NCI-H748 (cell line): Measurements from ENCODE around the gene ZBBX.

Experiments
- DNase-seq: peaks from one replicate; lab custom pipeline; 2025; ENCODE audit not compliant: unreplicated experiment; lab: John Stamatoyannopoulos, UW

The ZBBX gene

GRCh38 chr3:167306319-167306718 is 73.8 kb downstream of the ZBBX start:
- DNase-seq: no peak

DNA sequence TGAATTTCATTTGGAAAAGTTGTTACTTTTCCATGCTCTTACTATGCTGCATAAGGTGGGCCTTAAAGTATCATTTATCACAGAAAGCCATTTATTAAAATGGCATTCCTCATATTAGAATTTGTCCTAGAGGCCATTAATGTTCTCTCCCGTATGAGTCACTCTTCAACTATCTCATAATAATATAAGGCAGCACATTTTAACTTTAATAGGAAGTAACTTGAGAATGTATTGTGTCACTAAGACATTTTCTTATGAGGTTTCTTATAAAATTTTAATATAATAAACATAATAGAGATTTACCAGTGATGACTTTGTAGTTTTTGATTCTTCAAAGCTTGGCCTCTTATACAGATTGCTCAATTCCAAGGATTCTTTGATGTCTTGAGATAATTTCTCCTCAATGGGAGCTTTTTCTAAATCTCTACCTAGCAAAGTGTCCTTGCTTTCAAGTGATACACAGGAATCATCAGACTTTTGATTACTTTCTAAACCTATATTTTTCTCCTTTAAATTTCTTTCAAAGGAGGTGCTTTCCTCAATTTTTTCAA is 74.7 kb downstream of the ZBBX start:
- DNase-seq: no peak

GRCh38 chr3:167304077-167304476 is 76.0 kb downstream of the ZBBX start:
- DNase-seq: no peak

DNA sequence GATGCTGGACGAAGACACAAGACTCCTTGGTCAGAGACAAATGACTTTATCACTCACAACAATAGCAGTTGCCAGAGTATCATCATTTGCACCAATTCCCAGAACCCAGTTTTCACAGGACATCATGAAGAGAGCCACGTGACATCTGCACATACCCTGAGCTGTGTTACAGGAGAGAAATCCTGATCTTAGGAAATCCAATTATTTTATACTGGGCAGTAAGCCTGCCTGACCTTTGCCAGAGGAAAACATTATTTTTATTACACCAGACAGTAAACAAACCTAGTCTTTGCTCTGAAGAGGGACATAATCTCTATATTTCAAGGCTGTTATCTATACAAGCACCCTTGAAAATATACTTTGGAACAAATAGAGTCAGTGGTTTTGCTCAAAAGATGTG is 77.4 kb downstream of the ZBBX start:
- no peak for DNase-seq

DNA sequence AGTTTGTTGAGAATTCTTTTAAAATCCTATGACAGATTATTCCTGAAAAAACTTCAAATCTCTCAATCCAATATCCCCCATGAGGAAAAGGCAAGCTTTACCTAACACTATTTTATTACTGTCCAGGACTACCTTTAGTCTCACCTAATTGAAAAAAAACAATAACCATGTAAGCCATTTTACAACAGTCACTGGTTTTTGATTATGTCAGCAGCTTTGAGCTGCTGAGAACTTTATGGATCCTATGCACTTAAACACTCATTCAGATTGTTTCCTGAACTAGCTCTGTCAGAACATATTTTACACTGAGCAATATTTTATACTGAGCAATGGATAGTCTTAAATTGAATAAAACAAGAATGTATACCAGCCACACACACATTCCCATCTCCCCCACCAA is 79.9 kb downstream of the ZBBX start:
- no peak for DNase-seq

- DNase-seq: no peak
These were observed 90.7 kb downstream of the ZBBX start for GRCh38 chr3:167289435-167289834.

DNA sequence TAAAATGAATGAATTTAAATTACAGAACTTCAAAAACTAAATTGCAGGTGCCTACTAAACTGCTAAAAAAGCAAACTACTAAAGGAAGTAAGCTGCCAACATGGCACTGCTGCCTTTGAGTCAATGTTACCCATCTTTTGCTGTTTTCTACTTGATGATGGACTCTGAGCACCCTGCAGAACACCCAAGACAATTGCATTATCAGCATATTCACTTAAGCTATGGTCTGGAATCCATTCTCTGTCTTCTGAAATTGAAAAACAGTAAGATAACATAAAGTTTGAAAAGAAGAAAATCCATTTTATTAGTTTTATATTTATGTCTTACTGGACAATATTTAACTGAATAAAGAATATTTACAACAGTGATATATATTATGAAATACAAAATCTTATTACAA is 91.4 kb downstream of the ZBBX start:
- no peak for DNase-seq

GRCh38 chr3:167287308-167287707 is 92.8 kb downstream of the ZBBX start:
- DNase-seq: no peak

GRCh38 chr3:167274141-167274874 is 105.8 kb downstream of the ZBBX start:
- DNase-seq: no peak

GRCh38 chr3:167253037-167253436 is 127.1 kb downstream of the ZBBX start:
- DNase-seq: no peak

DNA sequence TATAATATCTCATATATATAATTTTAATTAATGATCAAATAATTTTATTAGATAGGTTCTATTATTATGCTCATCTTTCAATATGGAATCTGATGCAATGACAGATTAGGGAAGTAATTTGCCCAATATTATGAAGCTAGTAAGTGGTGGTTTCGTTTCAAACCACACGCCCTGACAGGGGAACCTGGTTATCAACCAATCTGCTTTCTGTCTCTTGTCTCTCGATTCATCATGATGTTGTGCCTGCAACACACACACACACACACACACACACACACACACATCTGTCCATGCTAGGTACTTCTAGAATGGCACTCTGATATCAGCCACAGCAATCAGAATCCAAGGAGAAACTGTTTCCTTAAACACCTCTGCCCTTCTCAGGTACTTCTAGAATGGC is 128.4 kb downstream of the ZBBX start:
- no peak for DNase-seq

DNA sequence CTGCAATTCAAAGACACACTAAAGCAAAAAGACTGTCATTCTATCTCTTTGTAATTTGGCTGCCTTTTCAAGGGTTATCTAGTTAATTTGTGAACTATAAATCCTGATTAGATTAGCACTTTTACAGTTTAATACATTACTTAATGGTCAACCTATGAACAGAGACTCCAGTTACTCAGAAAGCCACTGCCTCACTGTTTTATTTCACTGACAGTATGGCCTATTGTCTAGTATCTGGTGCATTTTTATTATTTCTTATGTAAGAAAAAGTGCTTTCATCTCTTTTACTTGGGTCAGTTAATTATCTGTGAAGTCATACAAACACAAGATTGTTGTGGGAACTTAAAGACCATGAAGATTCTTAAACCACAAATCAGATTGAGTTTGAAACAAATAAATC is 133.8 kb downstream of the ZBBX start:
- DNase-seq: no peak

GRCh38 chr3:167241048-167241845 is 138.8 kb downstream of the ZBBX start:
- no peak for DNase-seq

DNA sequence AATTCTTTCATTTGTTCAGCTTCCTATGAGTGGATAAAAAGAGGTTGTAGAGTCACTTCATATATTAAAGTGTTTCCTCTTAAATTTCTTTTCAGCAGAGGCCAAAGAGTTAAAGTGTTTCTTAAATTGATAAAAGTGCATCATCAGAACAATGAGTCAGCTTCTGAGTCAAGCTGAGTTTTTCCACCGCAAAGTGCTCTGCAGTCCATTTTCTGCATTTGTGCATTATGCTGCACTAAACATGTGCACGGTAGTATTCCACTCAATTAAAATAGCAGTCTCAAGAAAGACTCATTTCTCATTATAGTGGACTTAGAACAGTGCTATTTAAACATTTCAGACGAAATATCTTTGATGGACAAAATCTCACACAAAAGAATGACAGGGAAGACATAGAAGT is 152.0 kb downstream of the ZBBX start:
- DNase-seq: no peak

DNA sequence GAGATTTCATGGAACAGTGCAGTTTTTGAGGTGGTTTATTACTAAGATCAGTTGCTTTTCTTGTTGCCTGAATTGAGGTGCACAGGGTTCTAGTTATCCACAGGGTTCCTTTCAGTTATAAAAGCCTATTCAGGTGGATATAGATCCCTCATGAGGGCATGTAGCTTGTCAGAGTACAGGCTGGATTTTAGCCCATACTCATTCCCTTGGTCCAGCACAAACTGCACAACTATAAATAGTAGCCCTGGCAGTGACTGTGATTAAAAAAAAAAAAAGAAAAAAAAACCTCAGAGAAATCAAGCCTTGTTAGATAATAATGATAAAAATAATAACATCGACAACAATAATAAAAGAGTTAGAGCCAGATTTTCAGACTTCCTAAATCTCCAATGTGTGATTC is 154.3 kb downstream of the ZBBX start:
- DNase-seq: no peak

- DNase-seq: no peak
These were observed 171.1 kb downstream of the ZBBX start for GRCh38 chr3:167209011-167209410.

DNA sequence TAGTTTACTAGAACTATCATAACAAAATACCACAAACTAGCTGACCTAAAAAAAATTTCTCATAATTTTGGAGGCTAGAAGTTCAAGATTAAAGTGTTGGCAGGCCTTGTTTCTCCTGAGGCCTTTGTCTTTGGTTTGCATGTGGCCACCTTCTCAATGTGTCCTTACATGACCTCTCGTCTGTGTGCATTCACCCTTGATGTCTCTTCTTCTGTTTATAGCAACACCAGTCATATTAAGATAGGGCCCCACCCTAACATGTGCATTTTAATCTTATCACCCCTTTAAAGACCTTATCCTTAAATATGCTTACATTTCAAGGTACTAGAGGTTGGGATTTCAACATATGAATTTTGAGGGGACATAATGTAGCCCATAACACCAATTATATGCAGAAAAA is 177.0 kb downstream of the ZBBX start:
- DNase-seq: no peak

DNA sequence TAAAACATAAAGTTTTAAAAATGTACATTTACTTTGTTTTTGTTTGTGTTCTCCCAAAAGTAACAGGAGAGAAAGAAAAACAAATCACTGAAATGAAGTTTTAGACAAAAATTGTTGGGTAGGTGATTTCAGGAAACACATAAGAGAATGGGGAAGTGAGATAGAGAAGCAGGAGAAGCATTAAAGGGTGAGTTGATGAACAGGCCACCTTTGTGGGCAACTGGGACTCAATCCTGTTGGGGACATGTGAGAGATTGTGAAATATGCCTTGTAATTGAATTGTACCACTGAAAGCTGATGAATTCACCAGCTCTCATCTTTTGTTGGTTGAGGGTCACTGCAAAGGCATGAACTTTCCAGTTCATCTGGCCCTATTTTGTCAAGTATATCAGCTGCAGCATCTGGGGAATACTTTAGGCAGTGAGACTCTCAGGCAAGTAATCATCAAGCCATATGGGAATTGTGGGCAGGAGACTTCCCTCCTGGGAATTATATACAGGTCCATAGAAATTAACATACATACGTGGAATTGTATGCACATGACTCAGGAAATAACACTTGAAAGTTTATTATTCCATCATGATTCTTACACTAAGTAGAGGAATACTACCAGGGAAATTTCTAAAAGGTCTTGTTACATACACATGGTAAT is 181.0 kb downstream of the ZBBX start:
- no peak for DNase-seq
